AG04449 (cell line): ENCODE results near the gene DPP7.

ENCODE experiments used
- CTCF ChIA-PET: fragments of 350-600 bp; formaldehyde crosslinking; extraction: SDS; loops from one replicate; lab custom pipeline; 2021; ENCODE audit warnings: antibody characterized with exemption; lab: Yijun Ruan, JAX
- POLR2A ChIA-PET: fragments of 400-600, 350-600 bp; formaldehyde crosslinking; extraction: SDS; loops from one replicate; lab custom pipeline; 2020; ENCODE audit warnings: antibody characterized with exemption, inconsistent platforms; lab: Yijun Ruan, JAX
- DNase-seq: peaks from one replicate; pipeline ENCODE4 v3.0.0-alpha.2; 2010; ENCODE audit warnings: low read depth, low spot score
- H3K4me3 ChIP-seq: 2 replicates; pipeline ENCODE4 v1.5.1; 2011; ENCODE audit warnings: low read depth, mild to moderate bottlenecking, control low read depth, low read length
- TF ChIP-seq, protein P1 (sequence below): IDR thresholded peaks from one replicate; pipeline ENCODE4 v1.5.1; 2011; ENCODE audit warnings: mild to moderate bottlenecking, moderate library complexity, low read length, control low read depth, inconsistent platforms; ENCODE audit not compliant: insufficient read depth; ENCODE audit errors: missing control alignments

The DPP7 gene

DNA sequence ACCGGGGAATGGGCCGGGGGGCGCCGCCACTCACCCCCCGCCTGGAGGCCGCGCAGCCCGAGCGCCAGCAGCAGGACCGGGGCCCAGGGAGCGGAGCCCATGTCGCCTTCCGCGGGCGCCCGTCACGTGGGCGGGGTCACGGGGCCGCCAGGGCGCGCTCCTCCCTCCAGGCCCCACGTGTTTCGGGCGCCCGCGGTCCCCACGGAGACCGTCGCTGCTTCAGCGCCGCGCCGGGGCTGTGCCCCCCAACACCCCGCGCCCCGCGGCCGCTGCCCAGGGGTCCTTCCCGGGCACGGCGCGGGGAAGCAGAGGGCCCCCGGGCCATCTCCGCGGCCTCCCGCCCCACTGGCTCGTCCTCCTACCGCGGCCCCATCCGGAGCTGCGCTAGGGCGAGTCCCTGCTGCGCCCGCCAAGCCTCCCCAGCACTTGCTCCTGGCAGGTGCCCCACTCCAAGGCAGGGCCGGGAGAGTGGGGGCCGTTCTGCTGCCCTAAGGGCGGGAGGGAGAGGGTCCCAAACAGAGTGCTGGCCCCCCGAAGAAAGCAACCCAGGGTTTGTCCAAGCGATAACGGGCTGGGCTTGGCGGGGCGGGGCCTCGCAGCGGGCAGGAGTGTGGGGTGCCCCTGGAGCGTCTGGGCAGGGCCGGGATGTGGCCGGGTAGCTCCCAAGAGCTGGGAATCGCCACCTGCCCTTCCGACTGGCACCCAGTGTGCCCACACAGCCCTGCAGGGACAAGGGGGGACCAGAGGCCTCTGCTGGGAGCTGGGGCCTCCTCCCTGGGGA is at the start of gene DPP7:
Gene DPP7 (minus strand): TSS at position 121 of the 781 bp plus-strand sequence. CDS start 20 bp downstream, at position 101.
- TF ChIP-seq, protein P1, sequence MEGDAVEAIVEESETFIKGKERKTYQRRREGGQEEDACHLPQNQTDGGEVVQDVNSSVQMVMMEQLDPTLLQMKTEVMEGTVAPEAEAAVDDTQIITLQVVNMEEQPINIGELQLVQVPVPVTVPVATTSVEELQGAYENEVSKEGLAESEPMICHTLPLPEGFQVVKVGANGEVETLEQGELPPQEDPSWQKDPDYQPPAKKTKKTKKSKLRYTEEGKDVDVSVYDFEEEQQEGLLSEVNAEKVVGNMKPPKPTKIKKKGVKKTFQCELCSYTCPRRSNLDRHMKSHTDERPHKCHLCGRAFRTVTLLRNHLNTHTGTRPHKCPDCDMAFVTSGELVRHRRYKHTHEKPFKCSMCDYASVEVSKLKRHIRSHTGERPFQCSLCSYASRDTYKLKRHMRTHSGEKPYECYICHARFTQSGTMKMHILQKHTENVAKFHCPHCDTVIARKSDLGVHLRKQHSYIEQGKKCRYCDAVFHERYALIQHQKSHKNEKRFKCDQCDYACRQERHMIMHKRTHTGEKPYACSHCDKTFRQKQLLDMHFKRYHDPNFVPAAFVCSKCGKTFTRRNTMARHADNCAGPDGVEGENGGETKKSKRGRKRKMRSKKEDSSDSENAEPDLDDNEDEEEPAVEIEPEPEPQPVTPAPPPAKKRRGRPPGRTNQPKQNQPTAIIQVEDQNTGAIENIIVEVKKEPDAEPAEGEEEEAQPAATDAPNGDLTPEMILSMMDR, result no peak
- no peak for DNase-seq
- CTCF ChIA-PET, result interaction anchor here (0.8 to 3.4 kb wide), 6 partner anchors 9 to 124 kb away, joined by 3 to 14 read pairs (median 4); partner anchors contain the start of genes NPDC1 and RNF224
- POLR2A ChIA-PET, result interaction anchor here (0.8 to 1.4 kb wide), 3 partner anchors 9 to 126 kb away, joined by 3 to 4 read pairs (median 3); no protein-coding TSS in a partner anchor
- H3K4me3 ChIP-seq, result peak within 1 kb of the TSS; percentile 59

DNA sequence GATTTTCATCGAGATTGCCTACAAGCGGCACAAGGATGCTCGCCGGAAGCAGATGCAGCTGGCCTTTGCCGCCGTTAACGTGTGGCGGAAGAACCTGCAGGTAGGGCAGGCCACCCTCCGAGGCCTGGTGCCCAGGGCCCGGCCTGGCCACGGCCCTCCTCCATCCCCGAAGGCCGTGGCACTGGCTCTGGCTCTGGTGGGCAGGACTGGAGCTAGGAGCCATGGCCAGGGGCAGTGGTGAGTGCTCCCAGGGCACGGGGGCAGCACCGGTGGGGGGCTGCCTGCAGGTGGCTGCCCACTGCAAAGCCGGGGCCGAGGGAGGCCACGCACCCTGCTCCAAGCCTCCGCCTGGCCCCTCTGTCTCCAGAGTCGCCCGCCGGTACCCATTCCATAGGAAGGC is 49.3 kb upstream of the DPP7 start:
- TF ChIP-seq, protein P1, result no peak
- H3K4me3 ChIP-seq, result no peak overlapping the region
- no peak for DNase-seq
- ChIA-PET CTCF (interaction anchor here (0.5 kb wide), 1 partner anchor 98 kb away, joined by 3 read pairs; no protein-coding TSS in a partner anchor), POLR2A (interaction anchor here (1.8 kb wide), 1 partner anchor 77 kb away, joined by 6 read pairs; the partner anchor contains the start of gene TUBB4B)

DNA sequence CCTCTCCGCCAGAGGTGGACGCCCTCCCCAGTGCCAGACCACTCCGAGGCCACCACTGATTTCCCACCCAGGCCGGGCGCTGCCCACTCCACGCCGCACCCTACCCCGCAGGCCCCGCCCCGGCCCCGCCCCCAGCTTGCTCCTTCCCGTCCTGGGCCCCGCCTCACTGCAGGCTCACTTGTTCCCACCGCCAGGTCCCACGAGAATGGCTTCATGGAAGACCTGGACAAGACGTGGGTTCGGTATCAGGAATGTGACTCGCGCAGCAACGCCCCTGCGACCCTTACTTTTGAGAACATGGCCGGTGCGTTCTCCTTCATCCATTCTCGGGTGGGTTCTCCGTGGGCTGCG is 48.8 kb upstream of the DPP7 start:
- TF ChIP-seq, protein P1, result no peak
- peak overlapping the region; percentile 37 for H3K4me3 ChIP-seq
- ChIA-PET CTCF (interaction anchor here (1.2 kb wide), 1 partner anchor 61 kb away, joined by 3 read pairs; no protein-coding TSS in a partner anchor), POLR2A (interaction anchor here (1.8 kb wide), 1 partner anchor 78 kb away, joined by 6 read pairs; the partner anchor contains the start of gene TUBB4B)
- no peak for DNase-seq

DNA sequence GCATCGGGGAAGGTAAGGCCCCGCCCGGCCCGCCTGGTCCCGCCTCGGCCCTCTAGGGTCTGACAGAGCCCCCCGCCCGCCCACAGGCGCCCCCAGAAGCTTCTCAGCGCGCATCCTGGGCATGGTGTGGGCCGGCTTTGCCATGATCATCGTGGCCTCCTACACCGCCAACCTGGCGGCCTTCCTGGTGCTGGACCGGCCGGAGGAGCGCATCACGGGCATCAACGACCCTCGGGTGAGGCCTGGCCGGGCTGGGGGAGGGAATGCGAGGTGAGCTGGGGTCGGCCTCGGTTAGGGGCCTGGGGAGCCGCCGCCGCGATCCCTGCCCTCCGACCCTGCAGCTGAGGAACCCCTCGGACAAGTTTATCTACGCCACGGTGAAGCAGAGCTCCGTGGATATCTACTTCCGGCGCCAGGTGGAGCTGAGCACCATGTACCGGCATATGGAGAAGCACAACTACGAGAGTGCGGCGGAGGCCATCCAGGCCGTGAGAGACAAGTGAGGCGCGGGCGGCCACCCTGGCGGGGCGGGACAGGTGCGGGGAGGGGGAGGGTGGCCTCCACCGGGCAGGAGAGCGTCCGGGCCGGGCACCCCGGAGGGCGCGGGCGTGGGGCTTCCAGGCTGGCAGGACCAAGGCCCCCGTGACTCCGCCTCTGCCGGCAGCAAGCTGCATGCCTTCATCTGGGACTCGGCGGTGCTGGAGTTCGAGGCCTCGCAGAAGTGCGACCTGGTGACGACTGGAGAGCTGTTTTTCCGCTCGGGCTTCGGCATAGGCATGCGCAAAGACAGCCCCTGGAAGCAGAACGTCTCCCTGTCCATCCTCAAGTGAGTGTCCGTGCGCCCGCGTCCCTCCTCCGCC is 48.2 kb upstream of the DPP7 start:
- ChIA-PET CTCF (interaction anchor here (1.2 kb wide), 1 partner anchor 62 kb away, joined by 3 read pairs; no protein-coding TSS in a partner anchor), POLR2A (interaction anchor here (1.8 kb wide), 1 partner anchor 78 kb away, joined by 6 read pairs; the partner anchor contains the start of gene TUBB4B)
- DNase-seq, result no peak
- peak overlapping the region; percentile 37 for H3K4me3 ChIP-seq
- TF ChIP-seq, protein P1, result no peak

DNA sequence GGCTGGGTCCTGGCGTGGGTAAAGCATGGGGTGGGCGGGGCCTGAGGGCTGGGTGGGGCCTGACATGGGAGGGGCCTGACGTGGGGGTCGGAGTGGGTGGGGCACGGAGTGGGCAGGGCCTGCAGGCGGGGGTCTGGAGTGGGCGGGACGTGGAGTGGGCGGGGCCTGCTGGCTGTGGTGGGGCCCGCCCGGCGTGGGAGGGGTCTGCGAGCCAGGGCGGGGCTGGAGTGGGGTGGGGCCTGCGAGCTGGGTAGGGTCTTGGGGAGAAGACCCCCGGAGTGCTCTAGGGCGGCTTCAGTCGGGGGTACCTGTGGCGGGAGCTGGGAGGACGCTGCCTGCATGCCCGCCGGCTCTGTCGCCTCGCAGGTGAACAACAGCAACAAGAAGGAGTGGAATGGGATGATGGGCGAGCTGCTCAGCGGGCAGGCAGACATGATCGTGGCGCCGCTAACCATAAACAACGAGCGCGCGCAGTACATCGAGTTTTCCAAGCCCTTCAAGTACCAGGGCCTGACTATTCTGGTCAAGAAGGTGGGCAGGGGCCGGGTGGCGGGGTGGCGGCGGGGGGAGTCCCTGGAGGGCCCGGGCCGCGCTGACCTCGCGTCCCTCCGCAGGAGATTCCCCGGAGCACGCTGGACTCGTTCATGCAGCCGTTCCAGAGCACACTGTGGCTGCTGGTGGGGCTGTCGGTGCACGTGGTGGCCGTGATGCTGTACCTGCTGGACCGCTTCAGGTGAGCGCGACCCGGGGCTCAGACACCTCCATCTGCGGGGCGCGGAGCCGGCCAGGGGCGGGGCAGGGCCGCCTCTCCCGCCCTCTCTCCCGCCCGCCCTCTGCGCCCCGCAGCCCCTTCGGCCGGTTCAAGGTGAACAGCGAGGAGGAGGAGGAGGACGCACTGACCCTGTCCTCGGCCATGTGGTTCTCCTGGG is 47.3 kb upstream of the DPP7 start:
- TF ChIP-seq, protein P1, result no peak
- no peak overlapping the region for H3K4me3 ChIP-seq
- no peak for DNase-seq
- CTCF ChIA-PET, result no interaction called here
- POLR2A ChIA-PET, result no interaction called here
